Activated naive CD4-positive, alpha-beta T cell treated with anti-CD3 and anti-CD28 coated beads, Interleukin-2, amount 50 U/mL, for 24 hours (primary cell): ENCODE results near the gene MYT1.
"Not testable (repeated sequence)": the region's sequence is repeated elsewhere in the genome, so short reads cannot be mapped to it uniquely, and the experiment has no call there.

Experiments
- H3K27ac Mint-ChIP-seq: one replicate; pipeline ENCODE4 v1.8.0; 2021; ENCODE audit warnings: mild to moderate bottlenecking, mixed read lengths
- H3K27me3 Mint-ChIP-seq: one replicate; pipeline ENCODE4 v1.8.0; 2021; ENCODE audit warnings: mixed read lengths
- H3K36me3 Mint-ChIP-seq: one replicate; pipeline ENCODE4 v1.8.0; 2021; ENCODE audit warnings: mixed read lengths
- H3K4me1 Mint-ChIP-seq: one replicate; pipeline ENCODE4 v1.8.0; 2021; ENCODE audit warnings: mixed read lengths
- H3K4me3 Mint-ChIP-seq: one replicate; pipeline ENCODE4 v1.8.0; 2021; ENCODE audit warnings: mild to moderate bottlenecking, mixed read lengths
- H3K9me3 Mint-ChIP-seq: one replicate; pipeline ENCODE4 v1.8.0; 2021; ENCODE audit warnings: mixed read lengths

Gene MYT1

DNA sequence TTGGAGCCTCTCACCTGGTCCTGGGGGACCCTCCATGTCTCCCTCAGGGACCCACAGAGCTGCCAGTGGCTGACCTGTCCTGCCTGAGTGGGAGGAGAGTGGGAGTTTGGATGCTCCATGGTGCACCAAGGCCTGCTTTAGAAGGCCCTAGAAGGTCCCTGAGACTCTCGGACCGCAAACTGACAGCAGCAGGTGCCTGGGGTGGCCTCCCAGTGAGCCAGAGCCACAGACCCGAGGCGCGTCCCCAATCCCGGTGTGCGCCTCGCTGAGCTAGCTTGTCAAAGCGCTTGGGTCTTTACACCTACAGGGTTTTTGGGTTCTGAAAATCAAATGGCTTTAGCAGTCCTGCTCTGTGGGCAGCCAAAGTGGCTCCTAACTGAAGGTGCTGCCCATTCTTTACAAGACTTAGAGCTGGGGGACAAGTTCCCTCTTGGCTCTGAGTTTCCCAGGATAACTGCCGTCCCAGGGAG is 4.9 kb downstream of the MYT1 start:
- Mint-ChIP-seq H3K36me3 (peaks cover 1% of the 10 kb centered on the region), H3K27me3 (peaks cover 28% of the 10 kb centered on the region), H3K4me3 (no peak overlapping the region), H3K4me1 (no peaks in the 10 kb centered on the region), H3K27ac (no peak overlapping the region), H3K9me3 (no peaks in the 10 kb centered on the region)

- no peaks in the 10 kb centered on the region for H3K4me1 Mint-ChIP-seq
- peaks cover 11% of the 10 kb centered on the region for H3K27me3 Mint-ChIP-seq
- no peak overlapping the region for H3K4me3 Mint-ChIP-seq
- no peaks in the 10 kb centered on the region for H3K9me3 Mint-ChIP-seq
- H3K27ac Mint-ChIP-seq, result no peak overlapping the region
- H3K36me3 Mint-ChIP-seq, result no peaks in the 10 kb centered on the region
These were observed 7.0 kb downstream of the MYT1 start for GRCh38 chr20:64171211-64171610.

DNA sequence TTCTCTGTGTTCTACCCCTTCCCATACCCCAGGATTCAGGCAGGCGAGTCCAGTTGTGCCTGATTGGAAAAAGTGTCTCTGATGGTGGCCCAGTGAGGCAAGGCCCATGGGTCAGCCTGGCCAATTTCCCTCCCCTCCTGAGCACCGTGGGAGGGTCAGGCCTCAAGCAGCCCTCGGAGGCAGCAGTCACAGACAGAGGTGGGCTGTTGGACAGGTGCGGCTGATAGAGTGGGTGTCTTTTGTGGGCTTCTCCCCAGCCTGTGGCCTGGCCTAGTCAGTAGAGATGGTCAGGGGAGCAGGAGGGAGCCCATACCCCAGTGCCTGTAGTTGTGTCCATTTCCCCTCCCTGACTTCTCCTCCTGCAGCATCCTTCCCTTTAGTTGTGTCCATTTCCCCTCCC is 8.9 kb downstream of the MYT1 start:
- no peak overlapping the region for H3K4me3 Mint-ChIP-seq
- H3K27me3 Mint-ChIP-seq, result peaks cover 4% of the 10 kb centered on the region
- no peaks in the 10 kb centered on the region for H3K4me1 Mint-ChIP-seq
- no peak overlapping the region for H3K27ac Mint-ChIP-seq
- H3K9me3 Mint-ChIP-seq, result no peaks in the 10 kb centered on the region
- no peaks in the 10 kb centered on the region for H3K36me3 Mint-ChIP-seq

DNA sequence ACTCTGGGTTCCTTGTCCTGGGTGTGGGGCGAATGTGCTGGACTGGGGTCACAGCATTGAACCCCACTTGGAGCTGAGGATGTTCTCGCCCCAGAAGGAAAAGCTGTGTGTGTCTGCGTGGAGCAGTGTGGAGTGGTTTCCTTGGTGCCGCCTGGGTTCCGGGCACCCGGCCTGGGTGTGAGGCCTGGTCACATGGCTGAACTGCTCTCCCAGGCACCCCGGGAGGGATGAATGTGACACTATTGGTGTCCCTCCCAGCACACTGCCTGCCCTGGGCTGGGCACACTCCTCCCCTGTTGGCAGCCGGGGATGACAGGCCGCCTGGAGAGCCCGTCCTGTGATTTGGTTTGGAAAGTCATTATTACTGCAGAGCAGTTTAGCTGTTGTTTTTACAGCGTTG is 12.3 kb downstream of the MYT1 start:
- no peak overlapping the region for H3K4me3 Mint-ChIP-seq
- no peaks in the 10 kb centered on the region for H3K9me3 Mint-ChIP-seq
- no peaks in the 10 kb centered on the region for H3K36me3 Mint-ChIP-seq
- no peak overlapping the region for H3K27ac Mint-ChIP-seq
- H3K27me3 Mint-ChIP-seq, result peaks cover 2% of the 10 kb centered on the region
- peaks cover 9% of the 10 kb centered on the region for H3K4me1 Mint-ChIP-seq

DNA sequence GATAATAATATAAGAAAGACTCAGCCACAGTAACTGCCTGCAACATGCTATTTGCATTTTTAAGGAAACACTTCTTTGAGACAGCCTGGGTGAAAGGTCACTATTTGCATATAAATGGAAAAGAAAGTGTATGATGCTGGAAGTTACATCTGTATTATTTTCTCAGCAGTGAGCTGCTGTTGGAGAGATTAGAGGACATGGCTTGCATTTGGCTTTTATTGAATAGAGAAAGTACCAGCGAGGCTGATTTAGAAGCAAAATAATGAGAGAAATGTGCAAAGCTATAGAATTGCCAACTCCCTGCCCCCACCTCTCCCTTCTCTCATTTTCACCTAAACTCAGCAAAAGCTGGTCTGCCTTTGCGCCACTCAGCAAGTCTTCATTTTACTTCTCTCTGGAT is 12.7 kb downstream of the MYT1 start:
- Mint-ChIP-seq H3K27ac (no peak overlapping the region), H3K36me3 (no peaks in the 10 kb centered on the region), H3K4me1 (peaks cover 9% of the 10 kb centered on the region), H3K9me3 (no peaks in the 10 kb centered on the region), H3K27me3 (peaks cover 2% of the 10 kb centered on the region), H3K4me3 (no peak overlapping the region)

DNA sequence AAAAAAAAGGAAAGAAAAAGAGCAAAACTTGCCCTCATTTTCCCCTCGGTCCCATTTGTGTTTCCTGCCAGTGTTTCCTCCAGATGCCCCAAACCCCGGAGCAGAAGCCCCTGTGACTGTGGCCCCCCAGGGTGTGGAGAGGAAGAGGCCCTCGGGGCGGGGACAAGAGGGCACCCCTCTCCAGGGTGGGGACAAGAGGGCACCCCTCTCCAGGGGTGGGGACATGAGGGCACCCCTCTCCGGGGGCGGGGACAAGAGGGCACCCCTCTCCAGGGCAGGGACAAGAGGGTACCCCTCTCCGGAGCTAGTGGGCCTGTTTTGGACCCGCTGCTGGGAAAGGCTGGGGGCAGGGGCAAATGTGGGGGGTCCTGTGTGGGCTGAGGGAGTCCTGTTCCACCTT is 13.1 kb downstream of the MYT1 start:
- Mint-ChIP-seq H3K27ac (no peak overlapping the region), H3K4me3 (no peak overlapping the region), H3K9me3 (no peaks in the 10 kb centered on the region), H3K4me1 (peaks cover 9% of the 10 kb centered on the region), H3K27me3 (peaks cover 2% of the 10 kb centered on the region), H3K36me3 (no peaks in the 10 kb centered on the region)

DNA sequence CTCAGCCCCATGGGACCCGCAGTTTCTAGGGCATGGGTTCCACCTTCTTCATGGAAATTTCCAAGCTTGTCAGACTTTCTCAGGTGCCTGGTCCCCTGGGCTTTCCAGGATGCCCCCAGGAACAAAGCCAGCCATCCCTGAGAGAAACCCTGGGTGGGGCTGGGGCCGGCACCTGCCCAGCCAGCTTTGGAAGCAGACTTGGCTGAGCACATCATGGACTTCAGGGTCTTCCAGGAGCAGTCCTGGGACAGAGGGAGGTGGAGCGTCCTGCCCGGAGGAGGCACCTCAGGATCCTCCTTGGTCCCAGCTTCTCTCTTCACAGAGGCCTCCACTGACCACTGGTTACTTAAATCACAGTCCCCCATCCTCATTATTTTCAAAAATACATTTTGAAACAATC is 13.5 kb downstream of the MYT1 start:
- Mint-ChIP-seq H3K4me3 (no peak overlapping the region), H3K9me3 (no peaks in the 10 kb centered on the region), H3K36me3 (no peaks in the 10 kb centered on the region), H3K27me3 (peaks cover 2% of the 10 kb centered on the region), H3K4me1 (peaks cover 9% of the 10 kb centered on the region), H3K27ac (no peak overlapping the region)

- H3K36me3 Mint-ChIP-seq, H3K4me3 Mint-ChIP-seq, H3K9me3 Mint-ChIP-seq, H3K4me1 Mint-ChIP-seq, H3K27ac Mint-ChIP-seq, H3K27me3 Mint-ChIP-seq: not testable (repeated sequence)
These were observed 14.7 kb downstream of the MYT1 start for GRCh38 chr20:64178925-64179324.

GRCh38 chr20:64179805-64180204 is 15.6 kb downstream of the MYT1 start:
- Mint-ChIP-seq H3K4me1 (peaks cover 11% of the 10 kb centered on the region), H3K4me3 (no peak overlapping the region), H3K9me3 (no peaks in the 10 kb centered on the region), H3K27me3 (peaks cover 3% of the 10 kb centered on the region), H3K36me3 (no peaks in the 10 kb centered on the region), H3K27ac (no peak overlapping the region)

DNA sequence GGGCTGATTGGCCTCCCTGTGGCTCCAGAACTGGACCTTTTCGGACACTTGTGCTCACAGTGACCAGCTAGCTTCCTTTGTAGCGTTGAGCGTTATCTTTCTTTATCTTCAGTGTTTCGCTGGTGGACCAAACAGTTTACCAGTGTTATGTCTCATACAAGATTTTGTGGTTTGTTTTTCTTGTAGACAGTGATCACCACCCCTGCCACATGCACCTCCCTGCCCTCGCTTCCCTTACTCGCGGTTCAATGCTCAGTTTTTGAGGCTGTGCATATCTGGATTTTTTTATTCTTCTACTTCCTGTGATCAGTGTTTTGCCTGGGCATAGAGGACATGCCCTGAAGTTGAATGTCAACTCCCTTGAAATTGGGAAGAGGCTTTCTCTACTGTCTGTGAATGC is 16.4 kb downstream of the MYT1 start:
- no peak overlapping the region for H3K4me3 Mint-ChIP-seq
- no peaks in the 10 kb centered on the region for H3K9me3 Mint-ChIP-seq
- peaks cover 3% of the 10 kb centered on the region for H3K27me3 Mint-ChIP-seq
- H3K27ac Mint-ChIP-seq, result no peak overlapping the region
- peaks cover 14% of the 10 kb centered on the region for H3K4me1 Mint-ChIP-seq
- H3K36me3 Mint-ChIP-seq, result no peaks in the 10 kb centered on the region

GRCh38 chr20:64181391-64181790 is 17.1 kb downstream of the MYT1 start:
- H3K27ac Mint-ChIP-seq, result no peak overlapping the region
- H3K36me3 Mint-ChIP-seq, result no peaks in the 10 kb centered on the region

DNA sequence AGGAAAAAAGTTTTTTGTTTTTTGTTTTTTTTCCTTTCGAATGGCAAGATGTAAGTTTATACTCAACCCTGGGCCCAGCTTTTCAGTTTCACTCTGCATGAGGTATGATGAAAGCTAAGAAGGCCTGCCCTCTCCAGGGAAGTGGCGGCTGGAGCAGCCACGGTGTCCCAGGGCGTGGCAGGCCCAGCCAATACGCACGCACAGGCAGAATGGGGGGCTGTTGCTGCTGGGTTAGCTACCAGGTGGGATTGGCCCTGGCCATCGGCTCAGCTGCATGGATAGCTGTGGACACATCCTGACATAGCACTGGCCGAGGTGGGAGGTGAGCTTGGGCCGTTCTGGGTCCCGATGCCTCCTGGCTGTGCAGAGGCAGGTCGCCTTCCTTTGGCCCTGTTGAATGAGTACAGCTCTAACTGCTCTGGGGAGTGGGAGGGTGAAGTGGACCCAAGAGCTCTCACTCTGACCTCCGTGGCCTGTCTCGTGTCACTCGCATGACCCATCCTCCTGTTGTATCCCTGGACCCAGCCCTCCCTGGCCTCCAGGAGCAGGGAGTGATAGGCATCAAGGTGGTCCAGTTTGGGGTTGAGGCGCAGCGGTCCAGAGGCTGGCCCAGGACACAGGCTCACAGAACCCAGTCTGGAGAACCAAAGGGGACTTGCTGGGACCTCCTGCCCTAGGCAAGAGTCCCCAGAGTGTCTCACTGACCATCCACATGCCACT is 18.1 kb downstream of the MYT1 start:
- H3K36me3 Mint-ChIP-seq, result no peaks in the 10 kb centered on the region
- peaks cover 3% of the 10 kb centered on the region for H3K27me3 Mint-ChIP-seq
- no peak overlapping the region for H3K4me3 Mint-ChIP-seq
- H3K9me3 Mint-ChIP-seq, result no peaks in the 10 kb centered on the region
- H3K27ac Mint-ChIP-seq, result no peak overlapping the region
- H3K4me1 Mint-ChIP-seq, result peaks cover 14% of the 10 kb centered on the region

More at GRCh38 chr20:64181391-64181790, 17.1 kb downstream of the MYT1 start:
- Mint-ChIP-seq H3K27me3 (peaks cover 3% of the 10 kb centered on the region), H3K4me3 (no peak overlapping the region), H3K4me1 (peaks cover 14% of the 10 kb centered on the region), H3K9me3 (no peaks in the 10 kb centered on the region)

GRCh38 chr20:64183313-64183712 is 19.1 kb downstream of the MYT1 start:
- Mint-ChIP-seq H3K27ac (no peak overlapping the region), H3K27me3 (peaks cover 3% of the 10 kb centered on the region)

DNA sequence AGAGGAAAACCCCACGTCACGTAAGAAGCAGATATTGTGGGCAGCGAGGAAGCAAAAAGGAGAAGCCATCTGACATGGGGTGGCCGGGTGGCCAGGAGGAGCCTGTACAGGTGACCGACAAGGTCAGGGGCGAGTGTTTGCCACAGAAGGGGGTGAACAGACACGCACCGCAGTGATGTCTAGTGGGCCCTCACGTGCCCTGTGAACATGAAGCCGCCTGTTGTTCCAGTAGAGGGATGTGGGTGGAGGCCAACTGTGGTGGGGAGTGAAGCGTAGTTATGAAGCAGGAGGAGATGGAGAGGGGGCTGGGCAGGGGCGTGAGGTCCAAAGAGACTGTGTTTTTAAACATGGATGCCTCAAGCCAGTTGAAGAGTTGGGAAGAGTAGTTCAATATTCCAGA is 20.5 kb downstream of the MYT1 start:
- Mint-ChIP-seq H3K36me3 (no peaks in the 10 kb centered on the region), H3K9me3 (no peaks in the 10 kb centered on the region), H3K27me3 (peaks cover 3% of the 10 kb centered on the region), H3K27ac (no peak overlapping the region), H3K4me1 (peaks cover 14% of the 10 kb centered on the region), H3K4me3 (no peak overlapping the region)

More at GRCh38 chr20:64183313-64183712, 19.1 kb downstream of the MYT1 start:
- H3K4me3 Mint-ChIP-seq, result no peak overlapping the region
- H3K36me3 Mint-ChIP-seq, result no peaks in the 10 kb centered on the region
- H3K4me1 Mint-ChIP-seq, result peaks cover 14% of the 10 kb centered on the region
- H3K9me3 Mint-ChIP-seq, result no peaks in the 10 kb centered on the region

- Mint-ChIP-seq H3K27me3 (peaks cover 4% of the 10 kb centered on the region), H3K36me3 (no peaks in the 10 kb centered on the region), H3K4me1 (peaks cover 14% of the 10 kb centered on the region), H3K27ac (no peak overlapping the region), H3K4me3 (no peak overlapping the region), H3K9me3 (no peaks in the 10 kb centered on the region)
These were observed 21.1 kb downstream of the MYT1 start for GRCh38 chr20:64185276-64185900.

- Mint-ChIP-seq H3K27me3 (peaks cover 4% of the 10 kb centered on the region), H3K27ac (no peak overlapping the region), H3K4me3 (no peak overlapping the region), H3K36me3 (no peaks in the 10 kb centered on the region), H3K9me3 (no peaks in the 10 kb centered on the region), H3K4me1 (peaks cover 9% of the 10 kb centered on the region)
These were observed 21.9 kb downstream of the MYT1 start for GRCh38 chr20:64186071-64186598.
